Measurements from ENCODE around the gene DYRK4. TPM values are rescaled to one million over a fixed set of nuclear protein-coding genes. Genes with fewer than 3 reads are reported as not detected.

DYRK4 gene
- total RNA-seq, 1 experiment from 2014 or later = 30.6 TPM

DNA sequence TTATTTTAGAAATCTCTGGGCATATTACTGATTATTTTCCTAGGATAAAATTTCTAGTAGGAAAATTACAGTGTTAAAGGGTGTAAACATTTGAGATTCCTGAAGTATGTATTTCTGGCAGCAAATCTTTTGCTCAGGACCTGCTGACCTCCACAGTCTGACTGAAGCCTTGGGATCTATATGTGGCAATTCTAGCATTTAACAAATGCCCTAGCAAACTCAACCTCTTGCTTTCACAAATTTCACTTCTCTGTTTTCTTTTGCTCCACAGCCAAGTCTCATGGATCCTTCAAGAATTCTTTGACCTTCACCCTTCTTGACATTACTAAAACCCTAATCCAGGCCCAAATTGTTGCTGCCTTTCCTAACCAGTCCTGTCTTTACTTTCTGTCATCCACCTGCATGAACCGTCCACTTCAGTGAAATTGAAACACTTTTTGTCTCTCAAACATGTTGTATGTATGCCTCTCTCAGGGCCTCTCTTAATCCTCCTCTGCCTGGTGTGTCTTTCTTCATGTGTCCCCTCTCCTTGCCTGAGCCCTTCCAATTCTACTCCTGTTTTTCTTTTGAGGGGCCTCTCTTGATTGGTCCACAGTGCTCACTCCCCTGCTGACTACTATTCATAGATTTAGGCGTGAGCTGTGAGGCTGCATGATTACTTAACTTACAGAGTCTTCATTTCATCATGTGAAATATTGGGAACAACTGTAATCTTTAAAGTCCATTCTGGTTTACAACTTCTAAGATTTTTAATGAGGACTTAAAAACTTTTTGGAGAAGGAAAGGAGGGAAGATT lies 5.1 kb upstream of the DYRK4 start:
- in situ Hi-C loops (cut with HindIII; ENCODE audit: low pct_unique_long_range_greater_than_20kb, low sequenced_read_pairs) = no loop called here
- no peak for DNase-seq (ENCODE audit: low read depth)

- no peak for DNase-seq (ENCODE audit: low read depth)
- in situ Hi-C loops (cut with HindIII; ENCODE audit: low pct_unique_long_range_greater_than_20kb, low sequenced_read_pairs) = no loop called here
Observed at GRCh38 chr12:4557586-4557985, 4.4 kb upstream of the DYRK4 start.

- no peak for DNase-seq (ENCODE audit: low read depth)
- in situ Hi-C loops (cut with HindIII; ENCODE audit: low pct_unique_long_range_greater_than_20kb, low sequenced_read_pairs) = no loop called here
Observed at GRCh38 chr12:4558171-4558570, 3.8 kb upstream of the DYRK4 start.

DNA sequence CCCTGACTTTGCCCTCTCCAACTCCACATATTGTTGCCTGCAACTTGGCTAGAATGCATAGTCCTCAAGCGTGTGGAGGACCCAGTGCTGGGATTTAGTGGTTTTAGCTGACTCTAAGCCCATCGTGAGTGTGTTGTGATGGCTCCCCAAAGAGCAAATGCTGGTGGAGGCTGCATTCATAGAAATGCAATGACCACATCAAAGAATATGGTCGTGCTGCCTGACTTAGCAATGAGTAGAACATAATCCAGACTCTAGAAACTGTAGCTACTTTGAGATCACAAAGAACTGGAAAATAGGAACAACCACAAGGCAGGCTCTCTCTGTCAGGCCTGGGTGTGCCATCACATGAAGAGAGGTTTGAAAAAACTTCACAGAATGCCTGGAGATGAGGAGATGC lies 1.3 kb downstream of the DYRK4 start:
- DNase-seq (ENCODE audit: low read depth) = no peak
- in situ Hi-C loops (cut with HindIII; ENCODE audit: low pct_unique_long_range_greater_than_20kb, low sequenced_read_pairs) = no loop called here

DNA sequence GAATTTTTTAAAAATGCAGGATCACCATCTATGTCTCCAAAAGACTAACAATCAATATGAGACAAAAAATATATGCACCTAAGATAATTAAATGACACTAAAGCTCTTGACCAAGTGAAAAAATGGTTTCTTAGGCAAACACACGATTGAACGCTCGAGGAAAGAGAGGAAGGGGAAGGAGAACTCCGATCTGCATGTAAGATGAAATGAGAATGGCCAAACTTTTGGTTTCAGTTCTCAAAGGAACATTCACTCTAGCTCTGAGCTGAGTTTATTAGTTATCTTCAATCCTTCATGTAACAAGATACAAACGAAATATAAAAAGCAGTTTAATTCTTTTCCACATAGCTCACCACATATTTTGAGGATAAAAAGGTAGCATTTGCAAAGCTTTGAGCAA lies 2.8 kb downstream of the DYRK4 start:
- in situ Hi-C loops (cut with HindIII; ENCODE audit: low pct_unique_long_range_greater_than_20kb, low sequenced_read_pairs) = no loop called here
- no peak for DNase-seq (ENCODE audit: low read depth)

DNA sequence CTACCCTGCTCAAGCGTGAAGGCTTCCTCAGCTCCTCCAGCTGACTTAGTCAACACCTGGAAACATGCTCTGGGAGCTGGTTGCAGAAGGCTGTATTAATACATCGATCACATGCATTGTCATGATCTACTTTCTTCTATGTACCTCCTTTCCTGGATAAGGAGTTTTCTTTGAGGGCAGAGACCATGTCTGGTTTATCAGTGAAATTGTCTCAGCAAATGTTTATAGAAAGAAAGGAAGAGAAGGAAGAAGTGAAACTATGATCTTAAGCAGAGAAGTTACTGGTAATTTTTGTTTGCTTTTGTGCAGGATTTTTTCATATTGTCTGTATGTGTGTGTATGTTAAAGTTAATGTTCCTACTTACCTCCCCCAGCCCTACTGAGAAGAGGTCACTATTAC lies 4.5 kb downstream of the DYRK4 start:
- in situ Hi-C loops (cut with HindIII; ENCODE audit: low pct_unique_long_range_greater_than_20kb, low sequenced_read_pairs) = no loop called here
- DNase-seq (ENCODE audit: low read depth) = no peak

DNA sequence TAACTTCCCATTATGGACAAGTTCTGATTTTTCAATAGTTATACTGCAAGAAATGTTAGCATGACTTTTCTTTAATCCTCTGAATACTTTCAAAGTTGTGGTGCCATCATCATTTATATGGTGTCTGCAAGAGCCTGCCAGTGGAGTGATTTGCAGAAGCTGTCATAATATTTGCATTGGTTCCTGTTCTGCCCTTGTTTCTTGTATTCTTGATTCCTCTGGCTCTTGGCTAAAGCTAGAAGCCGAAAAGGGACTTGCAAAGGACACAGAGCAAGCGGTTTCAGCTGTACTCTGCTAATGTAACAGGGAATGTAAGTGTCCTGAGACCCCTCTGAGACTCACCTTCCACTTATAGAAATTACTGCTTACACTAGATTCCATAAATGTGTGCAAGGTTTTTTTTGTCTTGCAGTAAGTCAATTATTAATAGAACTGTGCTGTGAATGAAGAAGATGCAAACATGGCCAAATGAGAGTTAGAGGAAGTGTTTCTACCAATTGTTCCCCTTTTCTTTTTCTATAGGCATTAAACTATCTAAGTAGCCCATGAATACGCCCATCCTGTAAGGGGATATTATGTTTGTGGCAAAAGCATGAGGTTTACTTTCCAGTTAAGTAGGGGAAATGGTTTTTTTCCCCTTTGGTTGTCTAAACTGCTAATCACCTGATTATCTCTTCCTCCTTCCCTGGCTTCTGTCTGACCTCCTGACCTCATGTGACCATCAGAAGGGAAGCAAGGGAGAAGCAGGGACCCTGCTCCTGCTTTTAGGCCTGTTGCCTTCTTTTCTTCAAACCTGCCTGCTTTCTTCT lies 5.3 kb downstream of the DYRK4 start:
- no peak for DNase-seq (ENCODE audit: low read depth)
- in situ Hi-C loops (cut with HindIII; ENCODE audit: low pct_unique_long_range_greater_than_20kb, low sequenced_read_pairs) = no loop called here

DNA sequence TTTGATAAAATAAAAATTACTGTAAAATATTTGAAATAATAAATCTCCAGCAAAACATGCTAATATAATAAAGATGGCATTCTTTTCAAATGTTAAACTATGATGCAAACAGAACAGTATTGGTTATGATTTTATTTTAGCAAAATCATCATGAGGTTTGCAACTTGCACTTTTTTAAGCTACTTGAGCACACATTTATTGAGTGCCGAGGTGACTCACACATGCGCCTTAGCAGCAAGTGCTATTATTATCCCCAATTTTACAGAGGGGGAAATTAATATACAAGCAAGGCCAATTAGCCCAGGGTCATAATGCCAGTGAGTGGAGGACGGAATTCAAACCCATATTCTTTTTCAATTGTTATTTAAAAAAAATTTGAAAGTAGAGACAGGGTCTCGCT lies 7.3 kb downstream of the DYRK4 start:
- no peak for DNase-seq (ENCODE audit: low read depth)
- in situ Hi-C loops (cut with HindIII; ENCODE audit: low pct_unique_long_range_greater_than_20kb, low sequenced_read_pairs) = no loop called here

- no peak for DNase-seq (ENCODE audit: low read depth)
- in situ Hi-C loops (cut with HindIII; ENCODE audit: low pct_unique_long_range_greater_than_20kb, low sequenced_read_pairs) = no loop called here
Observed at GRCh38 chr12:4572680-4573079, 10.7 kb downstream of the DYRK4 start.

DNA sequence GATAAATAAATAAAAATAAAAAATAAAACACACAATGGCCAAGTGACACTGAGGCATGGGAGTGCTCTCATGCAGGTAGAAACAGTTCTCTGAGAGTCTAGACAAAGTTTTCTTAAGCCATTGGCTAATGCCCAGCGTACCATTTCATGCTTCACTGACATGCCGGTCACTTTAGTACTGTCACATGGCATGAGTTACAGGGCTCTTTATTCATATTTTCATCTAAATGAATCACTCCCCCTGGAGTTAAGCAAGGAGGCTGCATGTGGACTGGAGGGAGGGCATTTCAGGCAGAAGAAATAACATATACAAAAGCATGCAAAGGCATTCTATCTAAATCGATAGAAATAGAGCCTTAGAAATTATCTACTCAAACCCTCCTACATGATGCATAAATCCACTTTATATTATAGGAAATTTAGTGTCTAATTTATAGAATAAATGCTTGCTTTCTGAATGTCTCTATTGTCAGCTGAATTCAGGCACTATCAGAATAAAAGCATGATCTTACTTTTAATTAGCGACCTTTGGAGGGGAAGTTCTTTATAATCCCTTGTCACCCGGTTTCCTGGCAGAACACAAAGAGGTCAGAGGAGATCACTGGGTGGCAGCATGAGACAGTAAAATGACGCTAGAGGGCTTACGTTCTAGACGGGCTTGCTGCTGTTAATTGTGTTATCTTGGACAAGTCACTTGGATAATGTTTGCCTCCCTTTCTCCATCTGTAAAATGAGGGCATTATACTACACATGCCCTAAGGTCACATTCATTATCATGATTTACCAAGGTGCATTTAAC lies 17.5 kb downstream of the DYRK4 start:
- in situ Hi-C loops (cut with HindIII; ENCODE audit: low pct_unique_long_range_greater_than_20kb, low sequenced_read_pairs) = no loop called here
- DNase-seq (ENCODE audit: low read depth) = peak; percentile 10

DNA sequence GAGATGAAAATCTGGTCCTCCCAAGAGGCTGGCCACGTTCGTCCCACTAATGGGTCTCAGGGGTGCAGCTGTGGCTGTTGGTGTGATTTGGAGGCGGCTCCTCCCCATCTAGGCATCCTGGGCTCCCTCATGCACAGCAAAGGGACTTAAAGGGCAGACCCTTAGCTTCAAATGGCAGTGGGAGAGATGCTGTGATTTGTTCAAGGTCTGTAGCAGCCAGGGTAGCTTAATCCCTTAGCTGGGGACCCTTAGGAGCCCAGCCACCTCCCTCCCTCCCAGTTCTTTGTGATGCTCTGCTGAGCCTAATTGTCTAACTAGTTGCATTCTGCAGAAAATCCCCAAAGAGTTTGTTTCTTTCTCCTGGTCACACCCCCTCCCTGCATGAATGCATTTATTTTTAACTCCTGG lies 18.3 kb downstream of the DYRK4 start:
- no peak for DNase-seq (ENCODE audit: low read depth)
- in situ Hi-C loops (cut with HindIII; ENCODE audit: low pct_unique_long_range_greater_than_20kb, low sequenced_read_pairs) = no loop called here

DNA sequence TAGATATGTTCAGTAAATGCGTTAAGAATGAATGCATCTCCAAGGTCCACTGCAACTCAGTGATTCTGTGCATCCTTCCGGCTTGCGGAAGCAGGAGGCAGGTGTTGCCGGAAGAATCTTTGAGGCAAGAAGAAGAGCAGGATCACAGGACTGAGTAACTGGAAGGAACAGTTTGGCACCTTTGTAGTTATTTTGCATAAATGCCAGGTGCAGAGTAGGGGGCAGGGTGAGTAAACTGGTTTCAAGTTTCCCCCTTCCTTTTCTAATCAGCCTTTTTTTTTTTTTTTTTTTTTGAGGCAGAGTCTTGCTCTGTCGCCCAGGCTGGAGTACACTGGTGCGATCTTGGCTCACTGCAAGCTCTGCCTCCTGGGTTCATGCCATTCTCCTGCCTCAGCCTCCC lies 22.3 kb downstream of the DYRK4 start:
- in situ Hi-C loops (cut with HindIII; ENCODE audit: low pct_unique_long_range_greater_than_20kb, low sequenced_read_pairs) = no loop called here
- no peak for DNase-seq (ENCODE audit: low read depth)

DNA sequence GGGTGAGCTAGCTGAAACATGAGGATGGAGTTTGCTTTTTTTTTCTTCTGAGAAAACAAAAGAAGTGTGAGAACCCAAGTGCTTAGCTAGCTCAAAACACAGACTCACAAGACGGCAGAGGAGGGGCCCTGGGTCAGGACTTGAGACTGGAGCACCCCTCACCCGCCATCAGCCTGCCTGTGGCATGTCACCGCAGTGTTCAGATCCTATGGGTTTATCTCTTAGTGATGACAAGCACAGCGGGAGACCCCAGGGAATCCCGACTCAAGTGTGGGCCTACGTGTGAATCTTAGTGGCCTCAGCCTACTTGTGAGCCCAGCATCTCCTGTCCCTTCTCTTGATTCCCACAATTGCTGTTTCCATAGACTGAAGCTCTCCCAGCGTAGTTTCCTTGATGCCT lies 22.9 kb downstream of the DYRK4 start:
- DNase-seq (ENCODE audit: low read depth) = no peak
- in situ Hi-C loops (cut with HindIII; ENCODE audit: low pct_unique_long_range_greater_than_20kb, low sequenced_read_pairs) = no loop called here

DNA sequence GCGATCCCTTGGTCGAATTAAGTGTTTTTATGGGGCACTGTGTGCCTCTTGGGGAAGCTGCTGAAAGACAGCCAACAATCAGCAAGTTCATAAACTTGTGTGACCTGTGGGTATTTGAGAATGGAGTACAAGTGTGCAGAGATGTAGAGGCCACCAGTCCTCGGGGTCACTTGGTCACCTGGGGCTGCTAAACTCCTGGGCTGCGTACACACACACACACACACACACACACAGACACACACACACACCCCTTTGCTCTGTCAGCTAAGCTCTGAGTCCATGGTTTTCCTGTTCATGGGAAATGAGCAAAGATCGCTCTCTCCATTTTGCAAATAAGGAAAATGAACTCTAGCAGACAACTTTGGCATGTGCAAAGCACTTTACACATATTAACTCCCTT lies 24.5 kb downstream of the DYRK4 start:
- no peak for DNase-seq (ENCODE audit: low read depth)
- in situ Hi-C loops (cut with HindIII; ENCODE audit: low pct_unique_long_range_greater_than_20kb, low sequenced_read_pairs) = no loop called here

DNA sequence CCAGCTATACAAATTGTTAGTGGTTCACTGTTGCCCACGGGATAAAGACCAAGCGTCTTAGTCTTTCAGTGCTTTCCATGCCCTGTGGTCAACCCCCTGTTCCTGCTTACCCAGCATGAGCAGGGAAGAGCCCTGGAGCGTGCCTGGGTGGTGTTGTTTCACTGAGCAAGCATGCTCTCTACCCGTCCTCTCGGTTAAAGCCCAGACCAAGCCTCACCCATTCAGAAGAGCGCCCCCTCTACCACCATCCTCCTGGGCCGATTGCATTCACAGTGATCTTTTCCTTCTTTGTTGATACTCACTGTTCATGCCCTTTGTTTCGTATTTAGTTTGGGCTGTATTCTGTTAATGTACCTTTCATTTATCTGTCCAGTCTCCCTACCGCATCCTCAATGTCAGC lies 25.1 kb downstream of the DYRK4 start:
- no peak for DNase-seq (ENCODE audit: low read depth)

DNA sequence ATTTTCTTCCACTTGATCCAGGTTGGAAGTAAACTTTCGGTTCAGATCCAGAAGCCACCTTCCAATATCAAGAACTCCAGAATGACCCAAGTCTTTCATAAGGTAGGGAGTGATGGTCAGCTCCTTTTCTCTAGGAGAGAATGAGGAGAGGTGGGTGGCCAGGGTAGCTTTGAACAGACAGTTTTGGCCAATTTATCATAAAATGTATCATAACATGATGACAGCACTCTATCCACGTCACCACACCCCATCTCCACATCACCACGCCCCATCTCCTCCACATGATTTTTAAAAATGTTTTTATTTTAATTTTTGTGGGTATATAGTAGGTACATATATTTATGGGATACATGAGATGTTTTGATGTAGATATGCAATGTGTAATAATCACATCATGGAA lies 26.9 kb downstream of the DYRK4 start:
- in situ Hi-C loops (cut with HindIII; ENCODE audit: low pct_unique_long_range_greater_than_20kb, low sequenced_read_pairs) = no loop called here
- DNase-seq (ENCODE audit: low read depth) = no peak

More for the DNA sequence above, 25.1 kb downstream of the DYRK4 start:
- in situ Hi-C loops (cut with HindIII; ENCODE audit: low pct_unique_long_range_greater_than_20kb, low sequenced_read_pairs) = no loop called here

DNA sequence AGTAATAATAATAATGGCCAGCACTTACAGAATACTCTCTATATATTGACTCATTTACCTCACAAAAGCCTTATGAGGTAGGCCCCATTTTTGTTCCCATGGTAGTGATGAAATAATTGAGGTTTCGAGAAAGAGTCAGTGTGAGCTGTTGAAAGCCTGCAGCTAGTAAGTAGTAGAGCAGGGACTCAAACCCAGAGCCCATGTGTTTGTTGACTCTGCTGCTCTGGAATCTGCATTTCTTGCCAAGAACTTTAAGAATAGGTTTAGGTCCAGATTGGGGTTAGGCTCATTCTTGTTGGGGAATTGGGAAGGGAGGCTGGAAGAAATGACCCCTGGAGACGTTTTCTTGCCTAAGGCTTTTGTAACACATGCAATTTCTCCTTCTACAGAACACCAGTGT lies 27.9 kb downstream of the DYRK4 start:
- in situ Hi-C loops (cut with HindIII; ENCODE audit: low pct_unique_long_range_greater_than_20kb, low sequenced_read_pairs) = no loop called here
- DNase-seq (ENCODE audit: low read depth) = no peak

DNA sequence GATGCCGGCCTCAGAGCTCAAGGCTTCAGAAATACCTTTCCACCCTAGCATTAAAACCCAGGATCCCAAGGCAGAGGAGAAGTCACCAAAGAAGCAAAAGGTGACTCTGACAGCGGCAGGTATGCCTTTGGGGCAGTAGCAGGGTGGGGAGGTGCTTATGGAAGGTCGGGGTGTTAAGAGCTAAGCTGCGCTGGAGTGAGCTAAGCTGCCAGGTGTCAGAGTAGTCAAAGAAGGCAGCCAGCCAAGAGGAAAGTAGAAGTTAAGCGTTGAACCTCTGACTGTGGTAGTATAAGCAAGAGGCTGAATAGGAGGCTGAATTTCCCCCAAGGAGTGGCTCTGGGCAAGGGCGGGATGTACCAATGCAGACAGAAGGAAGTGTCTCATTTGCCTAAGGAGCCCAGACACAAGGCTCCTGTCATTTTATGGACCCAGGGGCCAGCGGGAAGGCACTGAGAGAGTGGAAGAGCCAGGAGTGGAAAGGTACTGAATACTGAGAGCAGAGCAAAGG lies 29.2 kb downstream of the DYRK4 start:
- in situ Hi-C loops (cut with HindIII; ENCODE audit: low pct_unique_long_range_greater_than_20kb, low sequenced_read_pairs) = no loop called here
- no peak for DNase-seq (ENCODE audit: low read depth)

DNA sequence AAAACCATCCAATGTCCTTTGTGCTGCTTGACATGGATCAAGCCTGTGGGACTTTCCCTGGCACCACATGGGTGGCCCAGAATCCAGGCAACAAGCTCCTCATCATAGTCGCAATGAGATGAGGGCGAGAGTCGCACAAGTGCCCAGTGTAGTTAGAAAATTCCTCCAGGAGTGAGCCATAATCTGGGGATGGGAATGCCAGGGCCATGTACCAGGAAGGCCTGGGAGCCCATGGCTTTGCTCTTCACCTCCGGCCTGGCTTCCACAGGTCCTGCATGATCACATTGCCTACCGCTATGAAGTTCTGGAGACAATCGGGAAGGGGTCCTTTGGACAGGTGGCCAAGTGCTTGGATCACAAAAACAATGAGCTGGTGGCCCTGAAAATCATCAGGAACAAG lies 33.9 kb downstream of the DYRK4 start:
- DNase-seq (ENCODE audit: low read depth) = no peak
- in situ Hi-C loops (cut with HindIII; ENCODE audit: low pct_unique_long_range_greater_than_20kb, low sequenced_read_pairs) = no loop called here

Data from Caki2 (cell line).